ENCODE data around the gene FOXP1. TPM values are rescaled to one million over a fixed set of nuclear protein-coding genes. Genes with fewer than 3 reads are reported as not detected.
"Not testable (repeated sequence)": the region's sequence is repeated elsewhere in the genome, so short reads cannot be mapped to it uniquely, and the experiment has no call there.

The FOXP1 gene
- total RNA-seq, 1 experiment from 2014 or later, result 2.9 TPM

DNA sequence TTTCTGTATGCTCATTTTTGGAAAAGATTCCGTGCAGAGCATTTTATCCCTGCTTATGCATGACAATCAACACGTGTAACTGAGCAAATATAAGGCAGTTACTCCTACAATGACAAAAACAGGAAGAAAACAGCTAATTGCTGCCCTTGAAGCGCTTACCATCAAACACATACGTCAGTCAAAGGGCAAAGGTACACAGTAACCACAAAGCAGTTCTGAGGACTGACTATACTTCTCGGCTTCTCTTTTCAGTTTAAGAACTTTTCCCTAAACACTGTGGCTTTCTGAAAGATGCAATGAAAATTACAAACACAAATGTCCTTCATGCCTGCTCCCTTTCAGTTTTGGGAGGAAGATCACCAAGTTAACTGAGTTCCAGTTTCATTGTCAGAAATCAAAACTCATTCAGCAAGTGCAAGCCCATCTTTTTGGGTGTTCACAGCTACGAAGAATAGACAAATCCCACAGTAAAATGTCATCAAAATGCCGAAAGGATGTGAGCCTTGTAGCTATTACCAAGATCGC is 602.8 kb downstream of the FOXP1 start:
- in situ Hi-C loops (cut with HindIII; ENCODE audit: low pct_unique_long_range_greater_than_20kb, low sequenced_read_pairs), result no loop called here
- H3K4me3 ChIP-seq (ENCODE audit: low read depth in 2 of 2, low read length in 2 of 2), result no peak overlapping the region
- intact Hi-C loops (cut with micrococcal nuclease; ENCODE audit: unreplicated experiment), result no loop called here
- no peaks in the 10 kb centered on the region for H3K36me3 ChIP-seq (ENCODE audit: control insufficient read depth, insufficient read depth, low read length)
- ATAC-seq (no peak), DNase-seq (ENCODE audit: low read depth, low spot score) (no peak)
- no peaks in the 10 kb centered on the region for H3K27me3 ChIP-seq (ENCODE audit: control insufficient read depth, insufficient read depth, low read length)
- H3K9me3 ChIP-seq (ENCODE audit: control insufficient read depth, insufficient read depth, low read depth, low read length), result no peaks in the 10 kb centered on the region
- ChIA-PET POLR2A (no interaction called here), CTCF (interaction anchor here (0.7 kb wide), 1 partner anchor 272 kb away, joined by 18 read pairs; no protein-coding TSS in a partner anchor)
- no peaks in the 10 kb centered on the region; the same call in 1 of the 2 replicates for H3K4me1 ChIP-seq (ENCODE audit: control insufficient read depth, insufficient read depth, low read length)
- no peak overlapping the region for H3K27ac ChIP-seq (ENCODE audit: low read length)
- TF ChIP-seq TCF7L2 (IDR thresholded peaks at IDR 0.05; ENCODE audit: low read depth, low read length) (no peak), SIN3A (IDR thresholded peaks at IDR 0.05; ENCODE audit: borderline replicate concordance, insufficient read depth, low read depth, low read length) (no peak)
- TF ChIP-seq, protein P1, sequence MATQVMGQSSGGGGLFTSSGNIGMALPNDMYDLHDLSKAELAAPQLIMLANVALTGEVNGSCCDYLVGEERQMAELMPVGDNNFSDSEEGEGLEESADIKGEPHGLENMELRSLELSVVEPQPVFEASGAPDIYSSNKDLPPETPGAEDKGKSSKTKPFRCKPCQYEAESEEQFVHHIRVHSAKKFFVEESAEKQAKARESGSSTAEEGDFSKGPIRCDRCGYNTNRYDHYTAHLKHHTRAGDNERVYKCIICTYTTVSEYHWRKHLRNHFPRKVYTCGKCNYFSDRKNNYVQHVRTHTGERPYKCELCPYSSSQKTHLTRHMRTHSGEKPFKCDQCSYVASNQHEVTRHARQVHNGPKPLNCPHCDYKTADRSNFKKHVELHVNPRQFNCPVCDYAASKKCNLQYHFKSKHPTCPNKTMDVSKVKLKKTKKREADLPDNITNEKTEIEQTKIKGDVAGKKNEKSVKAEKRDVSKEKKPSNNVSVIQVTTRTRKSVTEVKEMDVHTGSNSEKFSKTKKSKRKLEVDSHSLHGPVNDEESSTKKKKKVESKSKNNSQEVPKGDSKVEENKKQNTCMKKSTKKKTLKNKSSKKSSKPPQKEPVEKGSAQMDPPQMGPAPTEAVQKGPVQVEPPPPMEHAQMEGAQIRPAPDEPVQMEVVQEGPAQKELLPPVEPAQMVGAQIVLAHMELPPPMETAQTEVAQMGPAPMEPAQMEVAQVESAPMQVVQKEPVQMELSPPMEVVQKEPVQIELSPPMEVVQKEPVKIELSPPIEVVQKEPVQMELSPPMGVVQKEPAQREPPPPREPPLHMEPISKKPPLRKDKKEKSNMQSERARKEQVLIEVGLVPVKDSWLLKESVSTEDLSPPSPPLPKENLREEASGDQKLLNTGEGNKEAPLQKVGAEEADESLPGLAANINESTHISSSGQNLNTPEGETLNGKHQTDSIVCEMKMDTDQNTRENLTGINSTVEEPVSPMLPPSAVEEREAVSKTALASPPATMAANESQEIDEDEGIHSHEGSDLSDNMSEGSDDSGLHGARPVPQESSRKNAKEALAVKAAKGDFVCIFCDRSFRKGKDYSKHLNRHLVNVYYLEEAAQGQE (IDR thresholded peaks at IDR 0.05; ENCODE audit: insufficient read depth in 1 of 2, low read depth in 2 of 2, low read length in 1 of 2), result no peak
- no TSS peak for BruUV-seq (replicated peaks)

DNA sequence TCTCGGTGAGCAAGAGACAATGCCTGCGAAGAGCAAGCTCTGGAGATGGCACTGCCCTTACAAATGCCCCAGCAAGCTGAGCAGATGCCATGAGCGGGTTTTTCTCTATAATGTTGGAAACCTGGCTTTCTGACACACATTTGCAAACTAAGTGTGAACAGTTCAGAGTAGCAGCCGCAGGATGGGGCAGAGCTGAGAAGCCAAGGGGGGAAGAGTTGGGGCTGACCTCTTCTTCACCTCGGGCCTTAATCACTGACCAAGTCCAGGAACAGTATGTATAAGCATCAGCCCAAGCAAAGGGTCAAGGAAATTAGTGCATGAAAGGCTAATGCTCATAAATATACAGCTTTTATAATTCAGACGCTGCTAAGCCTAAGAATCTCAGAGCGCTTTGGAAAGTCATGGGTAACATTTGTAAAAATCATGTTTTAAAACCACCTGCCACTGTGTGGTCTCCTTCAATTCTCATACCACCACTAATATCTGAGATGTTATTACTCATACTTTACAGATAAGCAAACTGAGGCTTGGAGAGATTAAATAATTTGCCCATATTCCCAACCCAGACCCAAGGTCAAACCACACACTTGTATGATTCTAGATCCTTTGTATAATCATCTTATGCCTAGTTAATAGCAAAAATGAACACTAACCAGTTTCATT is 603.4 kb downstream of the FOXP1 start:
- Histone ChIP-seq H3K27me3 (ENCODE audit: control insufficient read depth, insufficient read depth, low read length) (no peaks in the 10 kb centered on the region), H3K27ac (ENCODE audit: low read length) (no peak overlapping the region), H3K4me1 (ENCODE audit: control insufficient read depth, insufficient read depth, low read length) (no peaks in the 10 kb centered on the region; the same call in 1 of the 2 replicates), H3K36me3 (ENCODE audit: control insufficient read depth, insufficient read depth, low read length) (no peaks in the 10 kb centered on the region), H3K4me3 (ENCODE audit: low read depth in 2 of 2, low read length in 2 of 2) (no peak overlapping the region), H3K9me3 (ENCODE audit: control insufficient read depth, insufficient read depth, low read depth, low read length) (no peaks in the 10 kb centered on the region)
- ATAC-seq, result no peak
- ChIA-PET POLR2A (no interaction called here), CTCF (no interaction called here)
- BruUV-seq (replicated peaks), result no TSS peak
- in situ Hi-C loops (cut with HindIII; ENCODE audit: low pct_unique_long_range_greater_than_20kb, low sequenced_read_pairs) (no loop called here), intact Hi-C loops (cut with micrococcal nuclease; ENCODE audit: unreplicated experiment) (no loop called here)
- no peak for DNase-seq (ENCODE audit: low read depth, low spot score)
- no peak for TF ChIP-seq POLR2AphosphoS5 (IDR thresholded peaks at IDR 0.05; ENCODE audit: low read depth, low read length)

DNA sequence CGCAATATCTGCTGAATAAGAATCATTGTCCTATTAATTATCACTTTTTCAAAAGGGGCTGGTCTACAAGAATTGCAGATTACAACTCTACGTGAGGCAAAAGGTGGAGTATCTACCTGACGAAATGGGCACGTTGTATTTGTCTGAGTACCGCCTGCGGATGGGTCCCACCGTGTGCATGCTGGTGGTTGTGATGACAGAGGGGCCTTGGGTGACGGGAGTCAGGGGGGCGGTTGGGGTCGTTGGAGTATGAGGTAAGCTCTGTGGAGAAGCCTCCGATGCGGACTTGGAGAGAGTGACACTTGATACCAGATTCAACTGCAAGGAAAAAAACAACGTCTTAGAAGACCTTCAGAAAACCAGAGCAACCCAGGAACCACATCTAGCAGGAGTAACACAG is 605.8 kb downstream of the FOXP1 start:
- no peaks in the 10 kb centered on the region for H3K9me3 ChIP-seq (ENCODE audit: control insufficient read depth, insufficient read depth, low read depth, low read length)
- TF ChIP-seq, protein P2, sequence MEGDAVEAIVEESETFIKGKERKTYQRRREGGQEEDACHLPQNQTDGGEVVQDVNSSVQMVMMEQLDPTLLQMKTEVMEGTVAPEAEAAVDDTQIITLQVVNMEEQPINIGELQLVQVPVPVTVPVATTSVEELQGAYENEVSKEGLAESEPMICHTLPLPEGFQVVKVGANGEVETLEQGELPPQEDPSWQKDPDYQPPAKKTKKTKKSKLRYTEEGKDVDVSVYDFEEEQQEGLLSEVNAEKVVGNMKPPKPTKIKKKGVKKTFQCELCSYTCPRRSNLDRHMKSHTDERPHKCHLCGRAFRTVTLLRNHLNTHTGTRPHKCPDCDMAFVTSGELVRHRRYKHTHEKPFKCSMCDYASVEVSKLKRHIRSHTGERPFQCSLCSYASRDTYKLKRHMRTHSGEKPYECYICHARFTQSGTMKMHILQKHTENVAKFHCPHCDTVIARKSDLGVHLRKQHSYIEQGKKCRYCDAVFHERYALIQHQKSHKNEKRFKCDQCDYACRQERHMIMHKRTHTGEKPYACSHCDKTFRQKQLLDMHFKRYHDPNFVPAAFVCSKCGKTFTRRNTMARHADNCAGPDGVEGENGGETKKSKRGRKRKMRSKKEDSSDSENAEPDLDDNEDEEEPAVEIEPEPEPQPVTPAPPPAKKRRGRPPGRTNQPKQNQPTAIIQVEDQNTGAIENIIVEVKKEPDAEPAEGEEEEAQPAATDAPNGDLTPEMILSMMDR (IDR thresholded peaks at IDR 0.05), result no peak
- TF ChIP-seq TCF7L2 (IDR thresholded peaks at IDR 0.05; ENCODE audit: low read depth, low read length), result no peak
- H3K4me3 ChIP-seq (ENCODE audit: low read depth in 2 of 2, low read length in 2 of 2), result no peak overlapping the region
- no peak overlapping the region for H3K27ac ChIP-seq (ENCODE audit: low read length)
- ATAC-seq, result no peak
- no TSS peak for BruUV-seq (replicated peaks)
- CTCF ChIA-PET, result no interaction called here
- POLR2A ChIA-PET, result no interaction called here
- intact Hi-C loops (cut with micrococcal nuclease; ENCODE audit: unreplicated experiment), result no loop called here
- no peaks in the 10 kb centered on the region for H3K27me3 ChIP-seq (ENCODE audit: control insufficient read depth, insufficient read depth, low read length)
- no peak for DNase-seq (ENCODE audit: low read depth, low spot score)
- H3K36me3 ChIP-seq (ENCODE audit: control insufficient read depth, insufficient read depth, low read length), result no peaks in the 10 kb centered on the region
- no peaks in the 10 kb centered on the region; the same call in 1 of the 2 replicates for H3K4me1 ChIP-seq (ENCODE audit: control insufficient read depth, insufficient read depth, low read length)
- in situ Hi-C loops (cut with HindIII; ENCODE audit: low pct_unique_long_range_greater_than_20kb, low sequenced_read_pairs), result no loop called here

DNA sequence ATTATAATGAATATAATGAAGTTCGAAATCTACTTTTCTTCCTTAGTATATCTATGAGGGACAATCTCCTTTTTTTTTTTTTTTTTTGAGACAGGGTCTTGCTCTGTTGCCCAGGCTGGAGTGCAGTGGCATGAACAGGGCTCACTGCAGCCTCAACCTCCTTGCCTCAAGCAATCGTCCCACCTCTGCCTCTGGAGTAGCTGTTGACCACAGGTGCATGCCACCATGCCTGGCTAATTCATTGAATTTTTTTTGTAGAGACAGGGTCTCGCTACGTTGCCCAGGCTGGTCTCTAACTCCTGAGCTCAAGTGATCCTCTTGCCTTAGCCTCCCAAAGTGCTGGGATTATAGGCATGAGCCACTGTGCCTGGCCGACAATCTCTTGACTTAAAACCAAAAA is 607.5 kb downstream of the FOXP1 start:
- H3K9me3 ChIP-seq (ENCODE audit: control insufficient read depth, insufficient read depth, low read depth, low read length); in situ Hi-C loops (cut with HindIII; ENCODE audit: low pct_unique_long_range_greater_than_20kb, low sequenced_read_pairs); H3K36me3 ChIP-seq (ENCODE audit: control insufficient read depth, insufficient read depth, low read length); CTCF ChIA-PET; BruUV-seq (replicated peaks); H3K27me3 ChIP-seq (ENCODE audit: control insufficient read depth, insufficient read depth, low read length); ATAC-seq; H3K4me1 ChIP-seq (ENCODE audit: control insufficient read depth, insufficient read depth, low read length); H3K27ac ChIP-seq (ENCODE audit: low read length); H3K4me3 ChIP-seq (ENCODE audit: low read depth in 2 of 2, low read length in 2 of 2); DNase-seq (ENCODE audit: low read depth, low spot score); POLR2A ChIA-PET; intact Hi-C loops (cut with micrococcal nuclease; ENCODE audit: unreplicated experiment): not testable (repeated sequence)

Data from Panc1 (cell line).